Body of pancreas (tissue), 4 donors: ENCODE data around the gene PEPD.

Source experiments
- POLR2A ChIP-seq, 3 donors: fragments of 450-650 bp; IDR thresholded peaks; one replicate each; pipeline ENCODE4 v1.6.1; 2016; ENCODE audit warnings: antibody characterized with exemption in 3 of 3, mild to moderate bottlenecking in 2 of 3
- TF ChIP-seq, protein P1 (sequence below), 7 experiments: fragments of 450-650 bp in 4 of 7; fragments of 200-600 bp in 3 of 7; sonication (generic) in 3 of 7; IDR thresholded peaks; one replicate each; pipeline ENCODE4 v1.5.1; 2016 to 2019; ENCODE audit warnings: antibody characterized with exemption in 7 of 7

DNA sequence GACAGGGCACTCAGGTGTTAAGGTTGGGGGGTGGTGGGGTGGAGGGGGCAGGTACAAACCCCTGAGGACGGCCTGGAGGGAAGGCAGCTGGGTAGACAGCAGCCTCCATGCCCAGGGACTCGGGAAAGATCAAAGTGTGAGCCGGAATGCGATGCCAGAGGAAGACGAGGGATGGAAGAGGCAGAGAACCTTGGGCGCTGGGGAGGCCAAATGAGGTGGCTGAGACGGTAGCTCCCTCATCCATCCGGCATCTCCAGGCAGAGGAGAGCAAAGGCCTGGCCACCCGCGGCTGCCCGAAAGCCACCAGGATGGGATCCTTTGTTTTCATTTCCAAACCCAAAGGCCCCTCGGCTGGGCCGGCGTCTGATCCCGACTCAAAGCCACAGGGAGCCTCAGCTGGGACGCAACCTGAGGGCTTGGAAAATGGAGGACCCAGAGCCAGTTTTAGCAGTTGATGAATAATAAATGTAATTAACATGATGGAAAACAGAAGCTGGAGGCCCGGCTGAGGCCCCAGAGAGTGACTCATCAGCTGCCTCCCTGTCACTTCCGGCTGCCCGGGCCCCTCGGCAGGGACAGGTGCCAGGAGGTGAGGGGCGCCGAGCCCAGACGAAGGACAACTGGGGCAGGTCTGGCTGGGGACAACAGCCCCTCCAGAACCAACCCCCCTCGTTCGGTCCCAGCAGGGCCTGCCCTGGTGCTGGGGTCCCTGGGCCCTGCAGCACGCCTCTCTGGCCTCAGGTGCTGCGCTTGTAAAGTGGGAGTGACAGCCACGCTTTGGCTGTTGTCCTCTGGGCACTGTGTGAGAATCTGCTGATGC, 86.5 kb downstream of the PEPD start:
- TF ChIP-seq, protein P1, sequence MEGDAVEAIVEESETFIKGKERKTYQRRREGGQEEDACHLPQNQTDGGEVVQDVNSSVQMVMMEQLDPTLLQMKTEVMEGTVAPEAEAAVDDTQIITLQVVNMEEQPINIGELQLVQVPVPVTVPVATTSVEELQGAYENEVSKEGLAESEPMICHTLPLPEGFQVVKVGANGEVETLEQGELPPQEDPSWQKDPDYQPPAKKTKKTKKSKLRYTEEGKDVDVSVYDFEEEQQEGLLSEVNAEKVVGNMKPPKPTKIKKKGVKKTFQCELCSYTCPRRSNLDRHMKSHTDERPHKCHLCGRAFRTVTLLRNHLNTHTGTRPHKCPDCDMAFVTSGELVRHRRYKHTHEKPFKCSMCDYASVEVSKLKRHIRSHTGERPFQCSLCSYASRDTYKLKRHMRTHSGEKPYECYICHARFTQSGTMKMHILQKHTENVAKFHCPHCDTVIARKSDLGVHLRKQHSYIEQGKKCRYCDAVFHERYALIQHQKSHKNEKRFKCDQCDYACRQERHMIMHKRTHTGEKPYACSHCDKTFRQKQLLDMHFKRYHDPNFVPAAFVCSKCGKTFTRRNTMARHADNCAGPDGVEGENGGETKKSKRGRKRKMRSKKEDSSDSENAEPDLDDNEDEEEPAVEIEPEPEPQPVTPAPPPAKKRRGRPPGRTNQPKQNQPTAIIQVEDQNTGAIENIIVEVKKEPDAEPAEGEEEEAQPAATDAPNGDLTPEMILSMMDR (IDR thresholded peaks at IDR 0.05) = no peak
- TF ChIP-seq POLR2A (IDR thresholded peaks at IDR 0.05) = no peak
